Mesenchymal stem cell (in vitro differentiated cells and primary cell): ENCODE measurements around the gene MYO5B.

ENCODE experiments used
- DNase-seq: peaks from one replicate; pipeline ENCODE4 v3.0.0-alpha.2; 2013
- H2AFZ ChIP-seq: one replicate; pipeline ENCODE4 v1.6.1; 2013; ENCODE audit warnings: low read depth, mild to moderate bottlenecking, control low read depth, inconsistent platforms, low read length, moderate library complexity
- H2AK5ac ChIP-seq: 2 replicates; pipeline ENCODE4 v1.6.1; 2013; ENCODE audit warnings: low read length, moderate library complexity, mild to moderate bottlenecking, inconsistent platforms; ENCODE audit not compliant: severe bottlenecking
- H2BK120ac ChIP-seq: one replicate; pipeline ENCODE4 v1.6.1; 2013; ENCODE audit warnings: low read depth, mild to moderate bottlenecking, inconsistent platforms, low read length, moderate library complexity
- H2BK12ac ChIP-seq, 2 experiments: one replicate each; pipeline ENCODE4 v1.6.1; 2013; ENCODE audit warnings: inconsistent platforms in 2 of 2, low read length in 2 of 2, mild to moderate bottlenecking in 2 of 2, moderate library complexity in 2 of 2, control low read depth in 1 of 2
- H2BK15ac ChIP-seq: one replicate; pipeline ENCODE4 v1.6.1; 2013; ENCODE audit warnings: mild to moderate bottlenecking, low read depth, inconsistent platforms; ENCODE audit not compliant: poor library complexity, severe bottlenecking
- H2BK5ac ChIP-seq: 2 replicates; pipeline ENCODE4 v1.6.1; 2013; ENCODE audit warnings: low read depth, mild to moderate bottlenecking, low read length, control low read depth, inconsistent platforms; ENCODE audit not compliant: poor library complexity, severe bottlenecking
- H3K14ac ChIP-seq, 2 experiments: one replicate each; pipeline ENCODE4 v1.6.1; 2013; ENCODE audit warnings: inconsistent platforms in 2 of 2, low read length in 2 of 2, control low read depth in 1 of 2, mild to moderate bottlenecking in 1 of 2, moderate library complexity in 1 of 2
- H3K18ac ChIP-seq, 2 experiments: one replicate each; pipeline ENCODE4 v1.6.1; 2013; ENCODE audit warnings: inconsistent platforms in 2 of 2, low read length in 2 of 2, control low read depth in 1 of 2, low read depth in 1 of 2, mild to moderate bottlenecking in 1 of 2
- H3K23ac ChIP-seq, 2 experiments: one replicate each; pipeline ENCODE4 v1.6.1; 2013; ENCODE audit warnings: inconsistent platforms in 2 of 2, low read length in 2 of 2, mild to moderate bottlenecking in 2 of 2, moderate library complexity in 2 of 2, control low read depth in 1 of 2
- H3K27ac ChIP-seq: 2 replicates; pipeline ENCODE4 v1.5.1; 2013; ENCODE audit warnings: mild to moderate bottlenecking, moderate library complexity, low read length, control low read depth, inconsistent platforms; ENCODE audit not compliant: poor library complexity, severe bottlenecking
- H3K27me3 ChIP-seq, 2 experiments: 2 replicates each; pipeline versions ENCODE4 v1.6.1 to v1.7.0; 2013; ENCODE audit warnings: low read length in 2 of 2, mild to moderate bottlenecking in 2 of 2, moderate library complexity in 2 of 2, control low read depth in 1 of 2, inconsistent platforms in 1 of 2; ENCODE audit not compliant: control insufficient read depth in 1 of 2, insufficient read depth in 1 of 2
- H3K36me3 ChIP-seq, 2 experiments: 2 replicates each; pipeline versions ENCODE4 v1.6.1 to v1.7.0; 2013; ENCODE audit warnings: low read length in 2 of 2, control low read depth in 1 of 2, inconsistent platforms in 1 of 2, low read depth in 1 of 2, mild to moderate bottlenecking in 1 of 2; ENCODE audit not compliant: insufficient read depth in 2 of 2, control insufficient read depth in 1 of 2
- H3K4ac ChIP-seq, 2 experiments: one replicate each; pipeline ENCODE4 v1.6.1; 2013; ENCODE audit warnings: inconsistent platforms in 2 of 2, low read length in 2 of 2, mild to moderate bottlenecking in 2 of 2, moderate library complexity in 2 of 2, control low read depth in 1 of 2, low read depth in 1 of 2
- H3K4me1 ChIP-seq: 2 replicates; pipeline ENCODE4 v1.6.1; 2013; ENCODE audit warnings: low read depth, low read length, control low read depth; ENCODE audit not compliant: control insufficient read depth, insufficient read depth
- H3K4me2 ChIP-seq: 2 replicates; pipeline ENCODE4 v1.6.1; 2013; ENCODE audit warnings: low read length, mild to moderate bottlenecking, inconsistent platforms; ENCODE audit not compliant: poor library complexity, severe bottlenecking
- H3K4me3 ChIP-seq, 2 experiments: 2 replicates each; pipeline versions ENCODE4 v1.5.1 to v1.7.0; 2013; ENCODE audit warnings: low read length in 2 of 2, mild to moderate bottlenecking in 2 of 2, control low read depth in 1 of 2, low read depth in 1 of 2; ENCODE audit not compliant: insufficient read depth in 1 of 2
- H3K79me1 ChIP-seq: replicated peaks from 2 replicates; pipeline ENCODE4 v1.6.1; 2013; ENCODE audit warnings: mild to moderate bottlenecking, control low read depth, low read length, inconsistent platforms; ENCODE audit not compliant: poor library complexity, severe bottlenecking
- H3K9ac ChIP-seq: 2 replicates; pipeline ENCODE4 v1.7.0; 2013; ENCODE audit warnings: mild to moderate bottlenecking, low read length, moderate library complexity
- H3K9me3 ChIP-seq: 2 replicates; pipeline ENCODE4 v1.7.0; 2013; ENCODE audit warnings: mild to moderate bottlenecking, low read length; ENCODE audit not compliant: control insufficient read depth
- H4K8ac ChIP-seq: one replicate; pipeline ENCODE4 v1.6.1; 2013; ENCODE audit warnings: inconsistent platforms, mild to moderate bottlenecking, low read length, moderate library complexity
- H4K91ac ChIP-seq: one replicate; pipeline ENCODE4 v1.6.1; 2013; ENCODE audit warnings: mild to moderate bottlenecking, low read length, inconsistent platforms
- WGBS: methylation state at CpG from one replicate; pipeline ENCODE4 v1.1.7; 2013; ENCODE audit warnings: mixed read lengths; 5-methylcytosine and 5-hydroxymethylcytosine counted together

Gene MYO5B

DNA sequence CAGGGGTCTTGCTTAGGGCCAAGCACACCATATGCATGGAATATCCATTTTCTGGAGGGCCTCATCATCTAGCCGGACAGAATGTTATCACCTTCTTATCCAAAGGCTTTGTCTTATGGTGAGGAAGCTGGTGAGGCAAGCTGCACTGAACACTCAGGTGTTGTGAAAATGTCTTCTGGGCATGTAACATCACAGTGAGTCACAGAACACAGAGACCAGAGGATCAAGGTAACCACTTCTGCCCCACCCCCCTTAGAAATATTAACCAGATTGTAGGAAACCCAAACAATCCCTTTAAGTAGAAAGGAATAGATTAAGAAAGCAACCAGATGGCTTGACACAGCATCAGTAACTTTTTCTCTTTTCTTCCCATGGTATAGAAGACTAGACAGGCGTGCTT lies 51.1 kb downstream of the MYO5B start:
- Histone ChIP-seq H3K4ac (no peak overlapping the region), H3K27me3 (peaks cover 17 to 33% of the 10 kb centered on the region in 2 experiments), H3K14ac (no peak overlapping the region), H3K9ac (no peak overlapping the region), H3K27ac (no peak overlapping the region), H3K36me3 (no peaks in the 10 kb centered on the region), H2BK15ac (no peak overlapping the region), H2BK5ac (no peak overlapping the region), H2AFZ (no peak overlapping the region), H3K9me3 (peaks cover 3% of the 10 kb centered on the region), H3K18ac (peak overlapping the region in 1 of 2 experiments; percentile 5), H4K8ac (no peak overlapping the region), H3K79me1 (no peaks in the 10 kb centered on the region), H3K4me1 (no peaks in the 10 kb centered on the region), H3K23ac (no peak overlapping the region), H2BK120ac (no peak overlapping the region), H3K4me3 (no peak overlapping the region), H2BK12ac (no peak overlapping the region), H4K91ac (no peak overlapping the region), H2AK5ac (no peak overlapping the region), H3K4me2 (no peak overlapping the region)
- DNase-seq, result no peak
- WGBS, result 83% methylated on average over 2 of the region's 2 CpGs

DNA sequence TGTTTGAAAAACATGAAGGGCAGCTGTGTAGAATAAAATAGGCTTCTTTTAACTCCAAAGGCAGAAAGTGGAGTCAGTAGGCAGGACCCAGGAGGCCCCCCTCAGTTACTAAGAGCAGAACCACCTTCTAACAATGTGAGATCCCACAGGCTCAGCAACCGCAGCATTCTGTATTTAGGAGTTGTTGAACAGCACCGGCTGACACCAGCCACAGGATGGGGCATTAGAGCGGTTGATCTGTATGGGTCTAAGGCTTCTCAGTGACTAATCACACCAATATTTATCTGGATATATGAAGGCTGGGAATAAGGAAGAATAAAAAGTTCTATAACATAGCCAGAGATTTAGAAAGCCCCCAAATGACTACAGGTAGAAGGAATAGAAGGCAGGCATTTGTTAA lies 51.7 kb downstream of the MYO5B start:
- Histone ChIP-seq H2BK120ac (no peak overlapping the region), H3K9ac (no peak overlapping the region), H2AFZ (no peak overlapping the region), H3K27ac (no peak overlapping the region), H3K18ac (no peak overlapping the region), H4K8ac (no peak overlapping the region), H2BK12ac (no peak overlapping the region), H3K27me3 (peaks cover 17 to 33% of the 10 kb centered on the region in 2 experiments), H3K9me3 (peaks cover 3% of the 10 kb centered on the region), H3K4me2 (no peak overlapping the region), H2AK5ac (no peak overlapping the region), H4K91ac (no peak overlapping the region), H3K4ac (no peak overlapping the region), H3K36me3 (no peaks in the 10 kb centered on the region), H3K79me1 (no peaks in the 10 kb centered on the region), H2BK15ac (no peak overlapping the region), H3K23ac (no peak overlapping the region), H3K14ac (no peak overlapping the region), H3K4me3 (no peak overlapping the region), H2BK5ac (no peak overlapping the region), H3K4me1 (no peaks in the 10 kb centered on the region)
- WGBS, result 20% methylated on average over 1 of the region's 3 CpGs
- DNase-seq, result no peak

GRCh38 chr18:50142441-50143120 lies 52.4 kb downstream of the MYO5B start:
- Histone ChIP-seq H2BK5ac (no peak overlapping the region), H3K4me3 (no peak overlapping the region), H3K27me3 (peaks cover 17 to 33% of the 10 kb centered on the region in 2 experiments), H2AFZ (no peak overlapping the region), H3K4ac (no peak overlapping the region), H2BK12ac (no peak overlapping the region), H2BK15ac (no peak overlapping the region), H3K4me2 (no peak overlapping the region), H3K9me3 (peaks cover 3% of the 10 kb centered on the region), H3K27ac (no peak overlapping the region), H2BK120ac (no peak overlapping the region), H4K8ac (no peak overlapping the region), H3K9ac (no peak overlapping the region), H3K23ac (no peak overlapping the region), H3K14ac (no peak overlapping the region), H4K91ac (no peak overlapping the region), H3K36me3 (no peaks in the 10 kb centered on the region), H3K18ac (no peak overlapping the region), H3K79me1 (no peaks in the 10 kb centered on the region), H3K4me1 (no peaks in the 10 kb centered on the region), H2AK5ac (no peak overlapping the region)
- WGBS, result 66% methylated on average over 3 of the region's 6 CpGs
- DNase-seq, result no peak

- H2BK120ac ChIP-seq, result no peak overlapping the region
- no peak overlapping the region for H2AK5ac ChIP-seq
- no peak overlapping the region for H4K8ac ChIP-seq
- H3K4me2 ChIP-seq, result no peak overlapping the region
- H3K4ac ChIP-seq, result no peak overlapping the region
- no peak overlapping the region for H3K9ac ChIP-seq
- 47% methylated on average over 2 of the region's 4 CpGs for WGBS
- H2AFZ ChIP-seq, result no peak overlapping the region
- no peak overlapping the region for H4K91ac ChIP-seq
- H2BK5ac ChIP-seq, result no peak overlapping the region
- no peak overlapping the region for H3K18ac ChIP-seq
- H3K9me3 ChIP-seq, result no peaks in the 10 kb centered on the region
- peaks cover 10 to 45% of the 10 kb centered on the region in 2 experiments for H3K27me3 ChIP-seq
- DNase-seq, result no peak
- H3K79me1 ChIP-seq, result no peaks in the 10 kb centered on the region
- no peak overlapping the region for H3K27ac ChIP-seq
- H3K36me3 ChIP-seq, result no peaks in the 10 kb centered on the region
- no peaks in the 10 kb centered on the region for H3K4me1 ChIP-seq
- no peak overlapping the region for H2BK15ac ChIP-seq
- H3K4me3 ChIP-seq, result no peak overlapping the region
- no peak overlapping the region for H2BK12ac ChIP-seq
- H3K23ac ChIP-seq, result no peak overlapping the region
- H3K14ac ChIP-seq, result no peak overlapping the region
Observed at GRCh38 chr18:50138181-50139064, 56.5 kb downstream of the MYO5B start.
